T-helper 2 cell treated with Interferon-gamma antibody and Interleukin-4, amounts not matched to agents 100 ng/mL and 5 ng/mL, for 36 hours (primary cell): ENCODE results near the gene COL4A2. TPM values are rescaled to one million over a fixed set of nuclear protein-coding genes. Genes with fewer than 3 reads are reported as not detected.

Source experiments
- intact Hi-C: fragments of 100-400 bp; cut with micrococcal nuclease; formaldehyde crosslinking; loops from one replicate; pipeline ENCODE4 v1.15.1; 2023
- total RNA-seq: library from RNA; stranded (reverse); gene quantifications from 2 replicates; pipeline ENCODE4 v1.2.3, GENCODE V29; 2022

The COL4A2 gene
- total RNA-seq, 1 donor from 2014 or later: not detected

DNA sequence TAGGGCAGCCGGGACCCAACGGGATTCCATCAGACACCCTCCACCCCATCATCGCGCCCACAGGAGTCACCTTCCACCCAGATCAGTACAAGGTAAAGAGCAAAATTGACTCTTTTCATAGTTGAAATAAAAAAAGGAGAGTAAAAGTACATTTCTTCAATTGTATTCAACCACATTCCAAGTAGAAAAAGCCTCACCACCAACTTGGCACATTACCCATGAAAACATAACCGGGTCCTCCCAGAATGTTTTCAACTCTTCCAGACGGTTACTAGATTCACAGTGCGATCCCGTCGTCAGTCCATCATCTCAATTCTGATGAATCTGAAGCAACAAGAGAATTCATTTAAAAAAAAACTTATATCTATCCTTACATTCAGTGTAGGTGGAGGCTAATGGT is 129.2 kb downstream of the COL4A2 start:
- intact Hi-C loops: no loop called here

DNA sequence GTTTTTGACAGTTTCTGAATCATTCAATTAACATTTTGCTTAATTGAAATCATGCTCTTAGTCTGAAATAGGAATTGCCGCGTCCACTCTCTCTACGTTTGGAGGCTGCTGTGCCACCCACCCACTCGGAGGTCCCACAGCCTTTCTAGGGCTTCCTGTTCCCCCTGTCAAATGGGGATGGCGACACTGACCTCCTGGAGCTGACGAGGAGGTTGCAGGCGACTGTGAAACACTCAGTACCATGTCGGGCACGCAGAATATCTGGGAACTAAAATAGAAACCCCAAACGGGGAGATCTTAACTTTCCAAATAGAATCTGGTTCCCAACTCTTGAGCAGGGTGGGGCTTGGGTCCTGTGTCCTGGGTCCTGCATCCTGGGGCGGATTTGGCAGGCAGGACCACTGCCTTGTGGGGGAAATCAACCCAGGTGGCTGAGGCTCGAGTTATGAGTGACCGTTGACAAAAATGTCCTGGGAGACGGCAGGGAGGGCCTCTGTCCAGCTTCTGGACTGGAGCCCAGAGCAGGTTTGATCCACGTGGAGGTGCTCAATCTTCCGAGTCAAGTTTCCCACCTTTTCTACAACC is 129.8 kb downstream of the COL4A2 start:
- intact Hi-C loops: no loop called here

DNA sequence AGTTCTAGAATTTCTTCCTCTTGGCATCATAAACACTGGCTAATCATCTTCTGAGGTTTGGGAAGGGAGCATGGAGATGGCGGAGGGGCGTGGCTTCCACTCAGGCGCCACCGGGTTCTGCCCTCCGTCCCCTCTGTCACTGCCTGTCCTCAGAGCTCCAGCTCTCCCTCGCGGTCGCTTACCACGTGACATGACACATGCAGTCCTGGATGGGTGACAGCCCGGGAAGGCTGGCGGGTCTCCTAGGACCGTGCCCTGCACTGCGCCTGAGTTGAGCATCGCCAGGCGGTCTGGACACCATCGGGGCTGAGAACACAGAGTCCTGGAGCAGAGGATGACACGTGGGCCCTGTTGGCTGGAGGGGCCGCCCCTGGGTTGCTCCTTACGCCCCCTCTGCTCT is 131.1 kb downstream of the COL4A2 start:
- intact Hi-C loops: no loop called here

DNA sequence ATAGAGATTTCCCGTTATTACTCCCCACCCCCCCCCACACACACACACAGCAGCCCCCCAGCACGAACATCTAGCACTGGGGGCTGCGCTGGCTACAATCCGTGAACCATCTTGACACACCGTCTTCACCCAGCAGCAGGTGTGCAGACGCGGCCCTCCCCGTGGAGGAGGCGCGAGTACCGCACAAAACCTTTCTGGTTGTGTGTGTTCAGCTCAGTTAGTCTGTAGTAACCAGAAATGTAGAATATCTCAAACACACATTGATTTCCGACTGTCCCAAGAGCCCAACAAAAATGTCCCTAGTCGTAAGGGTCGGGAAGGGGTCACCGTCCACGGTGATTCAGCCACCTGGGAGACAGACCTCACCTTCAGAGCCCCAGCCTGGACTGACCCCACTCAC is 131.7 kb downstream of the COL4A2 start:
- intact Hi-C loops: no loop called here

DNA sequence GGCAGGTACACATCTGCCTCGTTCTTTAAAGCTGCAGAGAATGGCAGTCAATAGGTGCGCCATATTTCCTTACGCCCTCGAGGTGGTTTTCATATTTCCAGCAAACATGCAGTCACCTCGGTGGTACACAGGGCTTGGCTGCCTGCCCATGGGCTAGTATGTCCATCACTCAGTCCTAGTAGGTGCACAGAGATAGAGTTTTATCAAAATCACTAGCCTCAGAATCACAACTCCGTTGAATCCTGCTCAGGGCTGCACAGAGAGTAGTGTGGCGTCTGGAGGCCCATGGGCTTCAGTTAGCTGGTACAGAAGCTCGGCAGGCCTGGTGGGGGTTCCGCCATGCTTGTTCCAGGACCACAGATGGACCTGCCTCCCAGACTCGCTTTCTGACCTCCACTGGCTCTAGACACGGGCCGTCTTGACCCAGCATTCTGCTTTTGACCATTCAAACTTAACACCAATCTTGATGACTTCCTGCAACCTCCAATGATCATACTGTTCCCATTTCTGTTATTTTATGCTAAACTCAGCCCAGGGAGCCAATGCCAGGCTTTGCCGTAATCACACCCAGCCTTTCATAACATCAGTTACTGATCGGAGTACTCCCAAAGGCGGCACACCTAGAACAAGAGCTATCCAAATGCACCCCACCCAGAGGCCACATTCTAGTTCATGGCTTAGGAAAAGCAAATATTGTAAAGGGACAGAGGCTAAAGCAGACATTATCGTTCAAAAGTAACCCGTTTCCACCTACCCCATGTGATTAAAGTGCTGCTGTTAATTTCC is 134.1 kb downstream of the COL4A2 start:
- intact Hi-C loops: no loop called here

DNA sequence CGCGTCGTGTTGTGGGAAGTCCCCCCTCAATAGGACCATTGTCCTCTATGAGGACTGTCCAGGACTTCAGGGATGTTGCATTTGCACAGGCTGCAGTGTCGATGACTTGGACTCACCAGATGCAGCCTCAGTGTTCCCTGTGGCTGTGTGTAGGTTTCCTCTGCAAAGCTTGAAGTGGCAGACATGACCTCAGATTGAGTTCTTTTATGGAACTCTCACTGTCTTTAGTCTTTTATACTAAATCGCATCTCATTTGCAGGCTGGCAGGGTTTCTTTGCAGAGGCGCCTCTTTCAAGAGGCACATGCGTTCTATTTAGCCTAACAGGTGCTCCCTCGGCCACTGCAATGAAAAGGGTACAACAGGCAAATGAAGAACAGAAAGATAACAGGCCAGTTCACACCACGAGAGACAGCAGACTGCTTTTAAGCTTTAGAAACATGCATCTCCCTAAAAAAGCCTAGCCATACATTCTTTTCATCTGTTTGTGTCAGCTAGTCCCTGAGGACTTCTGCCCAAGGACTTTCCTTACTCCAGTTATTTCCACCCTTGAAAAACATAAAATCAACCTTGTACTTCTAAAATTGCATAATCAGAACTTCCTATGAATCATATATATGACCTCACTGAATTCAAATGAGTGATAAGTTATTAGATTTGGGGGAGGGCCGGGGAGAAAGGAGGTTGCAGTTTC is 136.0 kb downstream of the COL4A2 start:
- intact Hi-C loops: no loop called here

DNA sequence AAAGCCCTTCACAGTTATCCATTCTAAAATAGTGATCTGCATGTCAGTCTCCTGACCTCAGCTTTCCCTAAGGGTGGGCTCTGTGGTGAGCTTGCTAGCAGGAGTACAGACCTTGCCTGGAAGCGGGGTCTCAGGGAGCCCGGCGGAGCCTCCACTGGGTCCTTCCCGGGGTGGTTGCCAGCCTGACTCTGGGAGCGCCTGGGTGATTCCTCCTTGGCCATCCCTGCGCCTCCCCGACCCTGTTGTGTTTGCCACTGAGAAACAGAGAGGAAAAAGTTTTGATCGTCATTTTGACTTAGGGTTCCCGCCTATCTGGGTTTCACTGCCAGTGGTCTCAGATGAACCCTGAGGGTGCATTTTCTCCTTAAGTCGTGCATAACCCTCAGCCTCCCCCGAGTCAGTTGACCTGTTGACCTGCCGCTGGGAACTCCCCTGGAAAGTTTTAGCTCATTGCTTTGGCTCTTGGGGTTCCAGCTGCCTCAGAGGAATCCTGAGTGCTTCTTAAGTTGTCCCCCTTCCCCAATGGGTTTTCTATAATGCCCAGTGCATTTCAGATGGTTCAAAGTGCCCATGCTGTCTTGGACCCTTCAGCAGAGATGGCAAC is 136.6 kb downstream of the COL4A2 start:
- intact Hi-C loops: no loop called here

DNA sequence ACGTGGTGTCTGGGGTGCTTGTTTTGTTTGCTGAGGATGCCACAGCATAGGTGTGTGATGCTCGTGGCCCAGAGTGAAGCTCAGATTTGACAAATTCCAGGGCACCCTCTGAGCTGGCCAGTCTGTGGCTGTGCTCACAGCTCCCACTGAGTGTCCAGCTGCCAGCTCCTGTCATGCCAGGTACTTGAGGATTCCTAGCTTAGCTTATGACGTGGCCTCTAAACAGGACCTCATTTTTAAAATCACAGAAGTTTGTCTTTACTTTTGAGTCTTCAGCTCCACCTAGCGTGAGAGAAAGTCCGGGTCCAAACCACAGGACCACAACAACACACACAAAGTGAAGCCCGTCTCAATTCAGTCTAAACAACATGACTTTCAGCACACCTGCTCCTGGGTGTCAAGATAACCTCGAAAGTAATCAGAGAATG is 137.2 kb downstream of the COL4A2 start:
- intact Hi-C loops: no loop called here

DNA sequence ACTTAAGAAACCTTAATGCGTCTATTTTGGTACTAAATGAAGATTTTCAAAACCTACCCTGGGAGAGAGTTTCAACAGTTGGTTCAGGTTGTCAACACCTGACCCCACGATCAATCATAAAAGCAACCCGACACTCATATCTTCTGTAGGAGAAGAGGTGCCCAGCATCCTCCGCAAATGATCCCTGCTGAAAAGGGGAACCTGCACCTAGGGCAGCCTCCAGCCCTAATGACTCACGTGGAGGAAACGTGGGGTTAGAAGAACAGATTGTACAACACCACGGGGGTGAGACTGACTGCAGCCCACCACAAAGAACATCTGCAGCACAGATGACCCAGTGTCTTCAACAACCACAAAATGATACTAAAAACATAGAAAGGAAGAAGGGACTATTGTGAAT is 138.1 kb downstream of the COL4A2 start:
- intact Hi-C loops: no loop called here

DNA sequence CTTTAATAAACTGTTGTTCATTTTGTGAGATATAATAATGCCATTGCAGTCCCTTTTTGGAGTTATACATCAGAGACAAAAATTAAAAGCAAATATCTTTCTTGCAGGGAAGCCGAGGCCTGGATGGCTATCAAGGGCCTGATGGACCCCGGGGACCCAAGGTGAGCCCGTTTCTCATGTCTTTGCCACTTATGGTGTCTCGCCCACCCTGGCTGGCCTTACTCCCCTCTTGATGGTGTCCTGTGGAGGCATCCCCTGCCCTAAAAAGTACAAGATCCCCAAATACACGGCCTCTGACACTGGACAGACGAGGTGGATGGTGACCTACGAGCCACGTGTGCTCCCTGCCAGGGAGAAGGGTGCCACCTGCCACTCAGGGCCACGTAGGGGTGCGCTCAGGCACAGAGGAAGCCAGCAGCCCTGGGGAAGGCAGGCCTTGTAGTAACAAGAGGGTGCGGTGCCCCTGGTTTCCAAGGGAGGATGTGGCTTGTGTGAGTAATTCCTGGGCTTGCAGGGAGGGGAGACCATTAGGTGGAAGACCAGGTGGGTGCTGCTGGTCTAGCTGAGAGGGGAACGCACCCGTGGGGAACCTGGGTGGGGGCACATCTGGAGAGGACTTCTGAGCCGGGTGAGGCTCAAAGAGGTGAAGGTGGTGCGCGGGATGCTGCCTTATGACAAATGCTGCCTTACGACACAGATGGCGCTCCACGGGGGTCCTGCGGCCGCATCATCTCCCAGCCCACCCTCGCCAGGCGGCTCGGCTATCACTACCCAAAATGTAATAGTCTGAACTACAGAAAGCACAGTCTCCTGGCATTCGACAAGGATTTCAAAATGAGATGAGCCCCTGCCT is 138.9 kb downstream of the COL4A2 start:
- intact Hi-C loops: no loop called here

DNA sequence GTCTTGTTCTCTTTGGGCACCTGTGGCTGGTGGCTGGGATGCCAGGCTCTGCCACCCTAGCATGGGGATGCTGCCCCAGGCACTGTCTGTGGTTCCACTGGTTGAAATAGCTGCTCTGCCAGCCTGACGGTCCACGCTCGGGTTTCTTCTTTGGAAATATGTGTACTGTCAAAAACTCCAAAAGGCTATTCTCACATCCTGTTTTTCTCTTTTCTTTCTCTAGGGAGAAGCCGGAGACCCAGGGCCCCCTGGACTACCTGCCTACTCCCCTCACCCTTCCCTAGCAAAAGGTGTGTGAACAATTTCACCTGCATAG is 139.4 kb downstream of the COL4A2 start:
- intact Hi-C loops: no loop called here

DNA sequence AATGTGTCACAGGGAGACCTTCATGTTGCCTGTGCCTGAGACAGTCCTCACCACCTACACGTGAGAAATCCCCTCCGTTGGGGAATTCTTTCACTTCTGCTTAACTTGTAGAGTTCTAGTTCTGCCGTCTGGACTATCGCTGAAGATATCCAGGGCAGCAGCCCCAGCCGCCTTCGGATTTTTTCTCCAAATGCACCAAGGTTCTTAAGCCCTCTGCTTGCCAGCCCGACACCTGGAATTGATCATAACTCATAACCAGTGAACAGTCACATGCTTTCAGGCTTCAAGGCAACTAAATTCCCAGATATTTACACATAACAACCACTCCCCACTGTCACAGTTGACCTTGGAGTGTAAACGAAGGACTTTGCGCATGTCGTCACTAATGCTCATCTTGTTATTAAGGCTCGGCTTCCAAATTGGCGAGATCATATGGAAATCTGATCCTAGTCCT is 140.0 kb downstream of the COL4A2 start:
- intact Hi-C loops: no loop called here

DNA sequence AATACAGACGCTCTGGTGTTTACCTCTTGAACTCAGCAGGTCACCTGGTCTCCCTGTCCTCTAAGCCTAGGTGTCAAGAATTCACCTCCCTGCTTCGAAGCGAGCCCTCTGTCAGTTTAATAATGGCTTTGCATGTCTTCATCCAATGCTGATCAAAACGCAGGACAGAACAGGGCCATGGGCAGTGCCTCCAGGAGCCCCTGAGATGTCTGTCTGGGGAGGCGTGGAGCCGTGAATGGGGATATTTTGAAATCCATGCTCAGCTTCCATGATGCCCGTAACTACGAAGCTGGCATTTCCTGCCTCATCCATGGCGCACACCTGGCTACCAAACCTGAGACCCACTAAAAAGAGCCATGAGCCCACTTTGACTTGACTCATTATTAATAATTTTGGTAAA is 140.7 kb downstream of the COL4A2 start:
- intact Hi-C loops: no loop called here

DNA sequence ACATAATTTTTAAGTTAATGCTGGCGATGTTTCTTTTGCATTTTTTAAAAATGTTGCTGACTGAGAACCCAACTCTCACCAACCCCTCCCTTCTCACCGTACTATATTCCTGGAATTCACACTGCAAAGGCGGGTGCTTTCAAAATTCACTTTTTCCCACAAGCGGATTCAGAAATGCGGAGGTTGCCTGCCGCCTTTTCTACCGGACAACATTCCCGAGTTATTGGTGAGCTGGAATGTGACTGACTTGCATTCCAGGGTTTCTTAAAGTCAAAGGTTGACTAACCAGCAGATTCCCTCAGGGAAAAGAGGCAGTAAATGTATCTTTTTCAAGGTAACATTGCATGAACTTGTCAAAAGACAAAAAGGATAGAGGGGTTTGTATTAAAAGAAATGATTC is 141.1 kb downstream of the COL4A2 start:
- intact Hi-C loops: no loop called here

DNA sequence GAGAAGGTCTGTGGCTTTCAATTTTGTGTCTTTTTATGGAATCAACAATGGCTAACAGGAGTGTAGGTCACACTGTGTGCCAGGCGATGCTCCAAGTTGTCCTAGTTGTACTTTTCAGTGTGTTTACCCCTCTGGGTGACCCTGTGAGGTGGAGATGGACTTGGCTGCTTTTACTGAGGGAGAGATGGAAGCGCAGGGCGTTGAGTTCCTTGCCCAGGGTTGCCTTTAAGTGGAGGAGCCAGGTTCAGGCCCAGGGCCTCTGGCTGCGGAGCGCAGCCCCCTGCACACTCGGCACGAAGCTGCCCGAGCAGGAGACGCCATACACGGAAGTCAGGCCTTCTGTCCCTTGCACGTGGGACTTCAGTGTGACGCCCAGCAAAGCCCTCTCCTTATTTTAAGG is 141.6 kb downstream of the COL4A2 start:
- intact Hi-C loops: no loop called here

DNA sequence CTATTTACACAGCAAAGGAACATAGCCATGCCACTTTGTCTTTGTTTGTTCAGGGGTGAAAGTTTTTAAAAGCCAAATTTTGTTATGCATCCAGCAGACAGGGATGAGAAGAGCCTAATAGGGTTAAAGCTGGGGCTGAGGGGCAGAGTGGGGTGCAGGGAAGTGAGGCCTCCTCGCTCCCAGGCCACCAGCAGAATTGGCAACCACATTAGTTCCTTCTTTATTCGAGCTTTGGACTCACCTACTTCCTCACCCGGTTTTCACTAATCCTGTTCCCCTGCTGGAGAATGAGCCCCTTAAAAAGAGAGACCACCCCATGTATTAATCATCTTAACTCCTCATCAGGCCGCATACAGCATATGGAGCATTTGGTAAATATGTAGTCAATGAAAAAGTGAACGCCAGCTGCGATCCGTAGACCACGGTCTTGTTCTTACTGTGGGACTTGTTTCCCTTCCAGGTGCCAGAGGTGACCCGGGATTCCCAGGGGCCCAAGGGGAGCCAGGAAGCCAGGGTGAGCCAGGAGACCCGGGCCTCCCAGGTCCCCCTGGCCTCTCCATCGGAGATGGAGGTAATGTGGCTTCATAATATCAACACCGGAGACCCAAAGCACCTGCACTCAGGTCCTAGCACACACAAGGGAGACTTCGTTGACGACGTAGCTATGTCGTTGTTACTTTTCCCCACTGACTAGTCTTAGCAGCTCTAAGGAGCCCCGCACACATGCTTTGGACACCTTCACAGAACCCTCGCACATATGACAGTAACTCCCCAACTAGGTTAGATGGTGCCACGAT is 142.3 kb downstream of the COL4A2 start:
- intact Hi-C loops: loop anchor here (10.0 kb wide), 1 partner anchor 115 kb away; the partner anchor contains the start of gene RAB20

DNA sequence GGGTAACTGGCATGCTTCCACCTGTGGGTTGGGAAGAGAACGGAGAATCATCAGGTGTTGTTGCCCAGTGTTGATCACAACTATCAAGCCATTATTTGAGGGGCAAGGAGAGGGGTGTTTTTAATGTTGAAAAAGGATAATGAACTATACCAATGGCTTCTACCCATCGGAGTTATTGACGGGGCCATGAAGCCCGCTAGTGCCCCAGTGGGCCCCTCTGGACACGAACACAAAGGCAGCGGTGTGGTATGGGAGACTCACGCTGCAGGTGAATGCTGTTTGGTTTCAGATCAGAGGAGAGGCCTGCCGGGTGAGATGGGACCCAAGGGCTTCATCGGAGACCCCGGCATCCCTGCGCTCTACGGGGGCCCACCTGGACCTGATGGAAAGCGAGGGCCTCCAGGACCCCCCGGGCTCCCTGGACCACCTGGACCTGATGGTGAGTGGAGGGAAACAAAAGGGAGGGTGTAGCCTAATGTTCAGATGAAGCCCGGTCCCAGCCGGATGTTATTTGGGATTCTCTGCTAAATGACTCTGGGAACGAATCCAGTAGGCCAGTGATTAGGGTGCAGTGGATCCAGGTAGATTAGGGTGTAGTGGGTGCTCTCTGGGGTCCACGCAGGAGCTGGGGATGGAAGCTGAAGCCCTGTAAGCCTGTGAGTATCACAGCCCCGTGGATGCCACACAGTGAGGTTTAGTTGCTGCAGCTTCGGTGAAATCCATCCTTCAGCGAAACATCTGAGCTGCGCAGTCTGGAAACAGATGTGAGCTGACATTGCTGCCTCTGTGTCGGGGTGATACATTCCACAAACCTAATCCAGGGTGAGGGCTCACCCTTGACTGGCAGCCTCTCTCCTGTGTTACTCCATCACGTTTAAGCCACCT is 143.2 kb downstream of the COL4A2 start:
- intact Hi-C loops: loop anchor here (10.0 kb wide), 1 partner anchor 115 kb away; the partner anchor contains the start of gene RAB20

DNA sequence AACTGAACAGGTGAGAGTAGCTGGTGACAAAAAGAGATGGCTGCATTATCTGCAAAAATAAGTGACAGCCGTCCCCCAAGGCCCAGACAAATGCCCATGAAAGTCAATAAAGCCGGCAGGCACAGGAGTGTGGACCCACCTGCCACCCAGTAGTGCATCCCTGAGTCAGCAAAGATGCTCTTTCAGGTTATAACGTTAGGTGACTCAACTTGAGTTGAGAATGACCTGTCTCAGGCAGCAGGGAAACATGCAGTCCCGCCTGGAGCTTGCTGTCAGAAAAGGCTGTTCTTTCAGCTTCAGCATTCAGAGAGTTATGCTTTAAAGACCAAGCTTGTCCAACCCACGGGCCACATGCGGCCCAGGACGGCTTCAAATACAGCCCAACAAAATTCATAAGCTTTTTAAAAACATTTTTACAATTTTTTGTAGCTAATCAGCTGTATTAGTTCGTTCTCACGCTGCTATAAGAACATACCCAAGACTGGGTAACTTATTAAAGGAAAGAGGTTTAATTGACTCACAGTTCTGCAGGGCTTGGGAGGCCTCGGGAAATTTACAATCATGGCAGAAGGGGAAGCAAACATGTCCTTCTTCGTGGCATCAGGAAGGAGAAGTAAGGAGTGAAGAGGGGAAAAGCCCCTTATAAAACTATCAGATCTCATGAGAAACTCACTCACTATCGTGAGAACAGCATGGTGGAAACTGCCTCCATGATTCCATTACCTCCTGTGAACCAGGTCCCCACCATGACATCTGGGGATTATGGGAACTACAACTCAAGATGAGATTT is 144.1 kb downstream of the COL4A2 start:
- intact Hi-C loops: loop anchor here (10.0 kb wide), 1 partner anchor 114 kb away; the partner anchor contains the start of gene RAB20
